Neural progenitor cell (in vitro differentiated cells): Measurements from ENCODE around the gene PSMD5.

Experiments
- EZH2 ChIP-seq: fragments of 200-600 bp; sonication (generic); IDR thresholded peaks from 2 replicates; pipeline ENCODE4 v1.6.1; 2017; ENCODE audit warnings: antibody characterized with exemption, mild to moderate bottlenecking, moderate library complexity
- TF ChIP-seq, protein P1 (sequence below): fragments of 200-600 bp; sonication (generic); IDR thresholded peaks from 2 replicates; pipeline ENCODE4 v1.5.1; 2017; ENCODE audit warnings: antibody characterized with exemption, mild to moderate bottlenecking

DNA sequence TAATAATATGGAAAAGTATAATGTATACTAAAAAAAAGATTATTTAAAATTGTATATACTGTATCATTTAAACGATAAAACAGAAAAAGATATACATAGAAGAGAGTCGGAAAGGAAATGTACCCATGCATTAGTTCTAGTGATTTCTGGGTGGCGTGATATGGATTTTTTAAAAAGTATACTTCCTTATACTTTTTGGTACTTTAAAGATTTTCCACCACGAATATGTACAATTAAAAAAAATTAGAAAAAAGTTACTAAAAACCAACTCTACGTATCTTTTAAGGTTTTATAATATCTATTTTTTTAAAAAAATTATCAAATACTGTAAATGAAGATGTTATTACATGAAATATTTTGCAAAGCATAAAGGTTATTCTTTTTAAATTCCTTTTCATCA, 22.0 kb upstream of the PSMD5 start:
- TF ChIP-seq, protein P1, sequence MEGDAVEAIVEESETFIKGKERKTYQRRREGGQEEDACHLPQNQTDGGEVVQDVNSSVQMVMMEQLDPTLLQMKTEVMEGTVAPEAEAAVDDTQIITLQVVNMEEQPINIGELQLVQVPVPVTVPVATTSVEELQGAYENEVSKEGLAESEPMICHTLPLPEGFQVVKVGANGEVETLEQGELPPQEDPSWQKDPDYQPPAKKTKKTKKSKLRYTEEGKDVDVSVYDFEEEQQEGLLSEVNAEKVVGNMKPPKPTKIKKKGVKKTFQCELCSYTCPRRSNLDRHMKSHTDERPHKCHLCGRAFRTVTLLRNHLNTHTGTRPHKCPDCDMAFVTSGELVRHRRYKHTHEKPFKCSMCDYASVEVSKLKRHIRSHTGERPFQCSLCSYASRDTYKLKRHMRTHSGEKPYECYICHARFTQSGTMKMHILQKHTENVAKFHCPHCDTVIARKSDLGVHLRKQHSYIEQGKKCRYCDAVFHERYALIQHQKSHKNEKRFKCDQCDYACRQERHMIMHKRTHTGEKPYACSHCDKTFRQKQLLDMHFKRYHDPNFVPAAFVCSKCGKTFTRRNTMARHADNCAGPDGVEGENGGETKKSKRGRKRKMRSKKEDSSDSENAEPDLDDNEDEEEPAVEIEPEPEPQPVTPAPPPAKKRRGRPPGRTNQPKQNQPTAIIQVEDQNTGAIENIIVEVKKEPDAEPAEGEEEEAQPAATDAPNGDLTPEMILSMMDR: no peak
- no peak for TF ChIP-seq EZH2
